ENCODE results near the gene PLA2G3. TPM values are rescaled to one million over a fixed set of nuclear protein-coding genes. Genes with fewer than 3 reads are reported as not detected.

The PLA2G3 gene
- total RNA-seq, 2 donors from 2014 or later, result 0.57 to 0.88 TPM

DNA sequence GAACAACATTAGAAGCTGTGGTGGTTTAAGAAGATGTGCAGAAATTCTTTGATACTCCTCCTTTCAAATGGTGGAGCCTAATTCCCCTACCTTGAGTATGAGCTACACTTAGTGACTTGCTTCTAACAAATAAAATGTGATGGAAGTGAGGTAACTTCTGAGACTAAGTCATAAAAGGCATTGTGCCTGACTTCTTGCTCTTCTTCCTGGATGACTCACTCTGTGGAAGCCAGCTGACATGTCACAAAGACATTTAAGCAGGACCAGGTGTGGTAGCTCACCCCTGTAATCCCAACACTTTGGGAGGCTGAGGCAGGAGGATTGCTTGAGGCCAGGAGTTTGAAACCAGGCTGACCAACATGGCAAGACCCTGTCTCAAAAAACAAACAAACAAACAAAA is 3.9 kb upstream of the PLA2G3 start:
- Histone ChIP-seq H3K4me3 (no peak overlapping the region), H3K27ac (no peak overlapping the region), H3K9me3 (no peaks in the 10 kb centered on the region), H3K4me1 (no peaks in the 10 kb centered on the region), H3K27me3 (no peaks in the 10 kb centered on the region), H3K36me3 (no peaks in the 10 kb centered on the region), H3K9ac (ENCODE audit: low read depth in 2 of 2, low read length in 2 of 2) (no peak overlapping the region)
- intact Hi-C loops (cut with DNase I), result no loop called here
- no peak for DNase-seq
- TF ChIP-seq, protein P1, sequence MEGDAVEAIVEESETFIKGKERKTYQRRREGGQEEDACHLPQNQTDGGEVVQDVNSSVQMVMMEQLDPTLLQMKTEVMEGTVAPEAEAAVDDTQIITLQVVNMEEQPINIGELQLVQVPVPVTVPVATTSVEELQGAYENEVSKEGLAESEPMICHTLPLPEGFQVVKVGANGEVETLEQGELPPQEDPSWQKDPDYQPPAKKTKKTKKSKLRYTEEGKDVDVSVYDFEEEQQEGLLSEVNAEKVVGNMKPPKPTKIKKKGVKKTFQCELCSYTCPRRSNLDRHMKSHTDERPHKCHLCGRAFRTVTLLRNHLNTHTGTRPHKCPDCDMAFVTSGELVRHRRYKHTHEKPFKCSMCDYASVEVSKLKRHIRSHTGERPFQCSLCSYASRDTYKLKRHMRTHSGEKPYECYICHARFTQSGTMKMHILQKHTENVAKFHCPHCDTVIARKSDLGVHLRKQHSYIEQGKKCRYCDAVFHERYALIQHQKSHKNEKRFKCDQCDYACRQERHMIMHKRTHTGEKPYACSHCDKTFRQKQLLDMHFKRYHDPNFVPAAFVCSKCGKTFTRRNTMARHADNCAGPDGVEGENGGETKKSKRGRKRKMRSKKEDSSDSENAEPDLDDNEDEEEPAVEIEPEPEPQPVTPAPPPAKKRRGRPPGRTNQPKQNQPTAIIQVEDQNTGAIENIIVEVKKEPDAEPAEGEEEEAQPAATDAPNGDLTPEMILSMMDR (IDR thresholded peaks at IDR 0.05), result no peak

DNA sequence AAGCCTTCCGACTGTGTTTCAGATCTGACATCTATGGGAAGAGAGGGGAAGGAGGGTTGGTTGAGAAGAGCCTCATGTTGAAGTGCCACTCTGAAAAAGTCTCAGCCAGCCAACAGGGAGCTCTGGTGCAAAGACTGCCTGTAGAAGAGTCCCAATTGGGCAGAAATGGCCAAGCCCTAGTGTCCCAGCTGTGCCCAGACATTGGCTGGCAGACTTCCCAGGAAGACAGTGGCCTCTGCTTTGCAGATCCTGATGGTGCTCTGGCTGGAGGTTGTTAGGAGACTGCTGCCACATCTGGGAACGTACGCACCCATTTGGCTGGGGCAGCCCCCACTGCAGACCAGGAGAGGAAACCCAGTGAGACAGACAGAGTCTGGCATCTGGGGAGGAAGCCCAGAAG is 3.2 kb upstream of the PLA2G3 start:
- intact Hi-C loops (cut with DNase I), result no loop called here
- Histone ChIP-seq H3K4me3 (no peak overlapping the region), H3K4me1 (no peaks in the 10 kb centered on the region), H3K9ac (ENCODE audit: low read depth in 2 of 2, low read length in 2 of 2) (no peak overlapping the region), H3K36me3 (no peaks in the 10 kb centered on the region), H3K9me3 (no peaks in the 10 kb centered on the region), H3K27ac (no peak overlapping the region), H3K27me3 (no peaks in the 10 kb centered on the region)
- no peak for DNase-seq
- TF ChIP-seq, protein P1 (IDR thresholded peaks at IDR 0.05), result no peak

DNA sequence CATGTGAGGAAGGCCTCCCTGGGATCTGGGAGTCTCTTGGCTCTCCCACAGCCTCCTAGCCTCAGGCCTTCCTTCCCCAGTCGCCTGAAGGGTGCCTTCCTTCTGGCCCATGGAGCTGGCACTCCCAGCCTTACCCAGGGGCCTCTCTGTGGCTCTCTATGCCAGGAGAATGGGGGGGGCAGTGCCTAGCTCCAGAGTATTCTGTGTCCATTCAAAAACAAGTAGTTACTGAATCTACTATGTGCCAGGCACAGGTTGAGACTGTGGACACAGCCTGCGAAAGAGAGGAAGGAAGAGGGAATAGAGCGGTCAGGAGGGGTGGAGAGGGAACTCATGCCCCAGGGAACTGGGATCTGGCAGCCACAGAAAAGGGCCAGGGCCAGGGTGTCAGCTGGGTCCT is 2.7 kb upstream of the PLA2G3 start:
- DNase-seq, result no peak
- H3K27ac ChIP-seq, result no peak overlapping the region

DNA sequence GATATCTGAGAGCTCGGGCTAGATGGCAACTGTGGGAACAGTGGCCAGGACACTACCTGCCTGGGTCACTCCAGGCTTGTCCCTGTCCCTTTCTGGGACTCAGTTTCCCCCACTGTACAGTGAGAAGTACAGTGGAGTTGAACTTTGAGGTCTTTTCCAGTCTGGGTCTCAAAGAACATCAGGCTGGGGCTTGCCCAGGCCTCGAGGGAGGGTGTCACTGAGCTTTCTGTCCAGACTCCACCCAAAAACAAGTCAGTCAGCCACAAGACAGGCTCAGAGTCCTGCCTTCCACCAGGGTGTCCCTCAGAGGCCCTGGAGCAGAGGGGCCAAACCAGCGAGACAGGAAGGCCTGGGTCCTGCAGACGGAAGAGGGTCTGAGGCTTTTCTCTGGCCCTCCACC is 2.0 kb upstream of the PLA2G3 start:
- no peak overlapping the region for H3K4me3 ChIP-seq
- no peaks in the 10 kb centered on the region for H3K4me1 ChIP-seq
- TF ChIP-seq, protein P1 (IDR thresholded peaks at IDR 0.05), result no peak
- H3K9me3 ChIP-seq, result no peaks in the 10 kb centered on the region
- H3K27me3 ChIP-seq, result no peaks in the 10 kb centered on the region
- no peak for DNase-seq
- H3K9ac ChIP-seq (ENCODE audit: low read depth in 2 of 2, low read length in 2 of 2), result no peak overlapping the region
- no peak overlapping the region for H3K27ac ChIP-seq
- H3K36me3 ChIP-seq, result no peaks in the 10 kb centered on the region
- intact Hi-C loops (cut with DNase I), result no loop called here

More for the DNA sequence above, 2.7 kb upstream of the PLA2G3 start:
- TF ChIP-seq, protein P1 (IDR thresholded peaks at IDR 0.05), result no peak
- Histone ChIP-seq H3K36me3 (no peaks in the 10 kb centered on the region), H3K27me3 (no peaks in the 10 kb centered on the region), H3K4me3 (no peak overlapping the region), H3K9me3 (no peaks in the 10 kb centered on the region), H3K4me1 (no peaks in the 10 kb centered on the region), H3K9ac (ENCODE audit: low read depth in 2 of 2, low read length in 2 of 2) (no peak overlapping the region)
- intact Hi-C loops (cut with DNase I), result no loop called here

DNA sequence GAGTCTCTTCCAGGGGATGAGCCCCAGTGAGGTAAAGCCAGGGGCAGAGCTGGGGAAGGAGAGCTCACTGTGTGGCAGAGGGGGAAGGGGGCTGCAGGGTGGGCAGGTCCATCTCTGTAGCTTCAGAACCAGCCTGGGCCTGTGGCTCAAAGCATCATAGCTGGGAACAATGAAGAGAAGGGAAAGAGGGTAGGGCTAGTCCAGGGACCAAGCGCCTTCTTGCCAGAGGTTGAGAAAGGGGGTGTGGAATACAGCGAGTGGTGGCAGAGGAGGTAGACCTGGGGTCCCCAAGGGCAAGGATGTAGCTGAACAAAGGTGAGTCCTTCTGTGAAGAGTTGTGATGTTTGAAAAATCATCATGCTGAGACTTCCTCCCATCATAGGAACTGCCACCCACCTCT is 1.2 kb upstream of the PLA2G3 start:
- H3K4me3 ChIP-seq, result no peak overlapping the region
- H3K27ac ChIP-seq, result no peak overlapping the region
- H3K9ac ChIP-seq (ENCODE audit: low read depth in 2 of 2, low read length in 2 of 2), result no peak overlapping the region
- intact Hi-C loops (cut with DNase I), result no loop called here
- H3K27me3 ChIP-seq, result no peaks in the 10 kb centered on the region
- H3K9me3 ChIP-seq, result no peaks in the 10 kb centered on the region
- no peaks in the 10 kb centered on the region for H3K4me1 ChIP-seq
- no peaks in the 10 kb centered on the region for H3K36me3 ChIP-seq
- DNase-seq, result no peak
- TF ChIP-seq, protein P1 (IDR thresholded peaks at IDR 0.05), result no peak

DNA sequence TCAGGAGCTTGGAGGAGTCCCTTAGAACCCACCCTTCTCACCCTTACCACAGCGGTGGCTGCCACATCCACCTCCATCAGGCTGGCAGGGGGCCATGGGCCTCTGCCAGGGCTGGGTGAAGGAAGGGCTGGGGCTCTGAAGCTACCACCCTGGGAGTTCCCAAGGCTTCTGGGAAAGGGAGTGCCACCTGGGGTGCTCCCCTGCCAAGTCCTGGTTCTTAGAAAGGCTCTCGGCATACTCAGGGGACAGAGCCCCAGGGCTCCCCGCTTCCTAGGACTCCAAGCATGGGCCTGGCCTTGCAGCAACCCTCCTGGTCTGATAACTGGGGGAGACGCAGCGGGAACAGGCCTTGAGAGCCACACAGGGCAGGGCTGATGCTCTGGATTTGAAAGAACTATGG is 438 bp upstream of the PLA2G3 start:
- intact Hi-C loops (cut with DNase I), result no loop called here
- no peaks in the 10 kb centered on the region for H3K27me3 ChIP-seq
- DNase-seq, result no peak
- H3K9me3 ChIP-seq, result no peaks in the 10 kb centered on the region
- H3K4me1 ChIP-seq, result no peaks in the 10 kb centered on the region
- H3K36me3 ChIP-seq, result no peaks in the 10 kb centered on the region
- no peak overlapping the region for H3K9ac ChIP-seq (ENCODE audit: low read depth in 2 of 2, low read length in 2 of 2)
- no peak overlapping the region for H3K27ac ChIP-seq
- TF ChIP-seq, protein P1 (IDR thresholded peaks at IDR 0.05), result no peak
- H3K4me3 ChIP-seq, result no peak overlapping the region

All from colonic mucosa (tissue), 4 donors.